GM23338 (cell line): ENCODE results near the gene EML4. TPM values are rescaled to one million over a fixed set of nuclear protein-coding genes. Genes with fewer than 3 reads are reported as not detected.

Experiments used
- ATAC-seq: fragments of 200-7000 bp; cut with Tn5 transposase; 3 replicates; pipeline ENCODE4 v1.9.1; 2020
- DNase-seq: peaks from one replicate; pipeline ENCODE4 v3.0.0-alpha.2; 2015; ENCODE audit warnings: low spot score
- H2AFZ ChIP-seq: fragments of 200-600 bp; sonication (generic); 2 replicates; pipeline ENCODE4 v1.8.0; 2016; ENCODE audit warnings: antibody characterized with exemption, mild to moderate bottlenecking, moderate library complexity
- H3F3A ChIP-seq: fragments of 200-600 bp; sonication (generic); replicated peaks from 2 replicates; pipeline ENCODE4 v1.8.0; 2017; ENCODE audit warnings: antibody characterized with exemption, mixed run types, low read depth
- H3K27ac ChIP-seq: fragments of 200-600 bp; sonication (generic); 2 replicates; pipeline ENCODE4 v1.6.1; 2016; ENCODE audit warnings: low read depth
- H3K27me3 ChIP-seq: fragments of 200-600 bp; sonication (generic); 2 replicates; pipeline ENCODE4 v1.8.0; 2016; ENCODE audit warnings: mild to moderate bottlenecking, mixed run types, moderate library complexity; ENCODE audit not compliant: insufficient read depth
- H3K36me3 ChIP-seq: fragments of 200-600 bp; sonication (generic); 2 replicates; pipeline ENCODE4 v1.8.0; 2016; ENCODE audit warnings: mild to moderate bottlenecking; ENCODE audit not compliant: insufficient read depth
- H3K4me1 ChIP-seq: fragments of 200-600 bp; sonication (generic); 2 replicates; pipeline ENCODE4 v1.8.0; 2016; ENCODE audit warnings: mild to moderate bottlenecking, moderate library complexity; ENCODE audit not compliant: insufficient read depth
- H3K4me2 ChIP-seq: fragments of 200-600 bp; sonication (generic); 2 replicates; pipeline ENCODE4 v1.7.1; 2017; ENCODE audit warnings: mixed run types
- H3K4me3 ChIP-seq: fragments of 200-600 bp; sonication (generic); 2 replicates; pipeline ENCODE4 v1.6.1; 2016; ENCODE audit warnings: mixed run types
- H3K79me2 ChIP-seq: fragments of 200-600 bp; sonication (generic); replicated peaks from 2 replicates; pipeline ENCODE4 v1.8.0; 2017; ENCODE audit warnings: mild to moderate bottlenecking; ENCODE audit not compliant: insufficient read depth
- H3K9me2 ChIP-seq: fragments of 200-600 bp; sonication (generic); 2 replicates; pipeline ENCODE4 v1.8.0; 2017; ENCODE audit not compliant: insufficient read depth
- H4K20me1 ChIP-seq: fragments of 200-600 bp; sonication (generic); replicated peaks from 2 replicates; pipeline ENCODE4 v1.8.0; 2017; ENCODE audit warnings: mild to moderate bottlenecking; ENCODE audit not compliant: insufficient read depth
- H3K27ac Mint-ChIP-seq: 2 replicates; pipeline ENCODE4 v1.8.0; 2020; ENCODE audit warnings: inconsistent platforms, mild to moderate bottlenecking, moderate library complexity, mixed read lengths
- H3K27me3 Mint-ChIP-seq: 3 replicates; pipeline ENCODE4 v1.8.0; 2022; ENCODE audit warnings: low read depth, mild to moderate bottlenecking, moderate library complexity, mixed read lengths, inconsistent platforms; ENCODE audit not compliant: insufficient read depth, poor library complexity
- H3K36me3 Mint-ChIP-seq: 3 replicates; pipeline ENCODE4 v1.8.0; 2021; ENCODE audit warnings: low read depth, mild to moderate bottlenecking, inconsistent platforms, moderate library complexity, mixed read lengths
- H3K4me1 Mint-ChIP-seq: 3 replicates; pipeline ENCODE4 v1.8.0; 2020; ENCODE audit warnings: mild to moderate bottlenecking, inconsistent platforms, mixed read lengths
- H3K4me3 Mint-ChIP-seq: 3 replicates; pipeline ENCODE4 v1.8.0; 2021; ENCODE audit warnings: moderate library complexity, mild to moderate bottlenecking, inconsistent platforms, mixed read lengths
- H3K9me3 Mint-ChIP-seq: 3 replicates; pipeline ENCODE4 v1.8.0; 2020; ENCODE audit warnings: moderate library complexity, mild to moderate bottlenecking, inconsistent platforms, mixed read lengths
- CREB1 ChIP-seq: fragments of 250-450 bp; sonication (Bioruptor Pico); IDR thresholded peaks from 2 replicates; pipeline ENCODE4 v1.5.0; 2020; ENCODE audit warnings: low read depth, mild to moderate bottlenecking, moderate library complexity
- CTCF ChIP-seq, 2 experiments: fragments of 200-600 bp in 1 of 2; sonication (generic) in 1 of 2; conservative IDR thresholded peaks; 2 replicates each; pipeline versions ENCODE4 v1.5.1 to v1.6.1; 2016 to 2017; ENCODE audit warnings: antibody characterized with exemption in 2 of 2, low read depth in 2 of 2, mild to moderate bottlenecking in 2 of 2, moderate library complexity in 1 of 2
- EZH2 ChIP-seq: fragments of 200-600 bp; sonication (generic); IDR thresholded peaks from one replicate; pipeline ENCODE4 v1.8.0; 2017; ENCODE audit warnings: antibody characterized with exemption, mild to moderate bottlenecking, low read depth; ENCODE audit not compliant: unreplicated experiment
- EZH2phosphoT487 ChIP-seq: fragments of 200-600 bp; sonication (generic); IDR thresholded peaks from one replicate; pipeline ENCODE4 v1.8.1; 2018; ENCODE audit warnings: antibody characterized with exemption; ENCODE audit not compliant: unreplicated experiment
- JUNB ChIP-seq: IDR thresholded peaks from one replicate; pipeline ENCODE4 v1.6.1; 2016; ENCODE audit warnings: antibody characterized with exemption; ENCODE audit not compliant: unreplicated experiment
- NANOG ChIP-seq: IDR thresholded peaks from 2 replicates; pipeline ENCODE4 v1.6.1; 2016; ENCODE audit warnings: antibody characterized with exemption, borderline replicate concordance
- POLR2AphosphoS5 ChIP-seq: IDR thresholded peaks from 2 replicates; pipeline ENCODE4 v1.6.1; 2016; ENCODE audit warnings: antibody characterized with exemption, low read depth
- REST ChIP-seq: IDR thresholded peaks from one replicate; pipeline ENCODE4 v1.6.1; 2018; ENCODE audit warnings: antibody characterized with exemption; ENCODE audit not compliant: unreplicated experiment
- STAT1 ChIP-seq: IDR thresholded peaks from one replicate; pipeline ENCODE4 v1.6.1; 2016; ENCODE audit warnings: antibody characterized with exemption; ENCODE audit not compliant: unreplicated experiment
- ZNF114 ChIP-seq: fragments of 250-450 bp; sonication (Bioruptor Pico); IDR thresholded peaks from 2 replicates; pipeline ENCODE4 v1.5.0; 2020; ENCODE audit warnings: mild to moderate bottlenecking, moderate library complexity
- ZNF331 ChIP-seq: fragments of 250-450 bp; sonication (Bioruptor Pico); IDR thresholded peaks from 2 replicates; pipeline ENCODE4 v1.5.0; 2020; ENCODE audit warnings: low read depth, mild to moderate bottlenecking, moderate library complexity
- polyA plus RNA-seq: library from polyadenylated mRNA; unstranded; fragments of >200 nt; fragmentation: Nextera tagmentation; extraction: Ambion mirVana; gene quantifications from 2 replicates; pipeline ENCODE4 v1.2.1, GENCODE V29; 2016
- total RNA-seq: library from RNA; depleted of rRNA; stranded (reverse); fragments of >200 nt; shearing (Covaris generic); gene quantifications from 2 replicates; pipeline ENCODE4 v1.2.3, GENCODE V29; 2014
- TF ChIP-seq, protein P1 (sequence below): fragments of 250-450 bp; sonication (Bioruptor Pico); IDR thresholded peaks from 2 replicates; pipeline ENCODE4 v1.5.0; 2020; ENCODE audit warnings: mild to moderate bottlenecking, moderate library complexity
- TF ChIP-seq, protein P2 (sequence below): IDR thresholded peaks from 2 replicates; pipeline ENCODE4 v1.6.1; 2016; ENCODE audit warnings: antibody characterized with exemption

The EML4 gene
- total and polyA plus RNA-seq, 2 experiments from 2014 or later: 65.3 to 115 TPM

DNA sequence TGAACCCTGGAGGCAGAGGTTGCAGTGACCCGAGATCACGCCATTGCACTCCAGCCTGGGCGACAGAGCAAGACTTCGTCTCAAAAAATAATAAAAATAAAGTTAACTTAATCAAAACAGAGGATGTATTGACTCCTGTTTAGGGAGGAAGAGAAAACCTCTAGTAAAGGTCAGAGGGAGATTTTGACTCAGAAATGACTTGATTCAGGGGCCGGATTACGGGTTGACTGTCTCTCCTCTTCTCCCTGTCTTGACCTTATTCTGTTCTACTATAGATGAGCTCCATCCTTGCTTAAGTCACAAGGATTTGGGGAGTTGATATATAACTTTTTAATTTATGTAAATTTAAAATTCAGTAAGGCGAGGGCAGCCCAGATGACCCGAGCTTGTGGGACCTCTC is 120.9 kb downstream of the EML4 start:
- no peaks in the 10 kb centered on the region for H3K9me2 ChIP-seq
- H3K79me2 ChIP-seq: no peaks in the 10 kb centered on the region
- no peak for DNase-seq
- no peaks in the 10 kb centered on the region for H3K9me3 Mint-ChIP-seq
- peaks cover 3% of the 10 kb centered on the region; the same call in 1 of the 2 replicates for H3K36me3 ChIP-seq
- ATAC-seq: no peak
- no peak overlapping the region for H3K27ac Mint-ChIP-seq
- H3F3A ChIP-seq: no peaks in the 10 kb centered on the region
- no peaks in the 10 kb centered on the region for H3K27me3 ChIP-seq
- no peak overlapping the region for H2AFZ ChIP-seq
- H4K20me1 ChIP-seq: no peaks in the 10 kb centered on the region; the same call in 1 of the 2 replicates
- H3K27me3 Mint-ChIP-seq: no peaks in the 10 kb centered on the region
- no peaks in the 10 kb centered on the region for H3K4me1 Mint-ChIP-seq
- H3K4me3 ChIP-seq: no peak overlapping the region
- H3K4me2 ChIP-seq: no peak overlapping the region
- TF ChIP-seq CTCF (conservative IDR thresholded peaks at IDR 0.05; ENCODE audit: low read depth in 2 of 2) (no peak), NANOG (no peak), JUNB (no peak), EZH2phosphoT487 (no peak), REST (no peak), ZNF331 (CRISPR knock-in tag) (no peak), CREB1 (CRISPR knock-in tag) (no peak), POLR2AphosphoS5 (no peak), ZNF114 (CRISPR knock-in tag) (no peak), EZH2 (no peak), STAT1 (no peak)
- TF ChIP-seq, protein P1, sequence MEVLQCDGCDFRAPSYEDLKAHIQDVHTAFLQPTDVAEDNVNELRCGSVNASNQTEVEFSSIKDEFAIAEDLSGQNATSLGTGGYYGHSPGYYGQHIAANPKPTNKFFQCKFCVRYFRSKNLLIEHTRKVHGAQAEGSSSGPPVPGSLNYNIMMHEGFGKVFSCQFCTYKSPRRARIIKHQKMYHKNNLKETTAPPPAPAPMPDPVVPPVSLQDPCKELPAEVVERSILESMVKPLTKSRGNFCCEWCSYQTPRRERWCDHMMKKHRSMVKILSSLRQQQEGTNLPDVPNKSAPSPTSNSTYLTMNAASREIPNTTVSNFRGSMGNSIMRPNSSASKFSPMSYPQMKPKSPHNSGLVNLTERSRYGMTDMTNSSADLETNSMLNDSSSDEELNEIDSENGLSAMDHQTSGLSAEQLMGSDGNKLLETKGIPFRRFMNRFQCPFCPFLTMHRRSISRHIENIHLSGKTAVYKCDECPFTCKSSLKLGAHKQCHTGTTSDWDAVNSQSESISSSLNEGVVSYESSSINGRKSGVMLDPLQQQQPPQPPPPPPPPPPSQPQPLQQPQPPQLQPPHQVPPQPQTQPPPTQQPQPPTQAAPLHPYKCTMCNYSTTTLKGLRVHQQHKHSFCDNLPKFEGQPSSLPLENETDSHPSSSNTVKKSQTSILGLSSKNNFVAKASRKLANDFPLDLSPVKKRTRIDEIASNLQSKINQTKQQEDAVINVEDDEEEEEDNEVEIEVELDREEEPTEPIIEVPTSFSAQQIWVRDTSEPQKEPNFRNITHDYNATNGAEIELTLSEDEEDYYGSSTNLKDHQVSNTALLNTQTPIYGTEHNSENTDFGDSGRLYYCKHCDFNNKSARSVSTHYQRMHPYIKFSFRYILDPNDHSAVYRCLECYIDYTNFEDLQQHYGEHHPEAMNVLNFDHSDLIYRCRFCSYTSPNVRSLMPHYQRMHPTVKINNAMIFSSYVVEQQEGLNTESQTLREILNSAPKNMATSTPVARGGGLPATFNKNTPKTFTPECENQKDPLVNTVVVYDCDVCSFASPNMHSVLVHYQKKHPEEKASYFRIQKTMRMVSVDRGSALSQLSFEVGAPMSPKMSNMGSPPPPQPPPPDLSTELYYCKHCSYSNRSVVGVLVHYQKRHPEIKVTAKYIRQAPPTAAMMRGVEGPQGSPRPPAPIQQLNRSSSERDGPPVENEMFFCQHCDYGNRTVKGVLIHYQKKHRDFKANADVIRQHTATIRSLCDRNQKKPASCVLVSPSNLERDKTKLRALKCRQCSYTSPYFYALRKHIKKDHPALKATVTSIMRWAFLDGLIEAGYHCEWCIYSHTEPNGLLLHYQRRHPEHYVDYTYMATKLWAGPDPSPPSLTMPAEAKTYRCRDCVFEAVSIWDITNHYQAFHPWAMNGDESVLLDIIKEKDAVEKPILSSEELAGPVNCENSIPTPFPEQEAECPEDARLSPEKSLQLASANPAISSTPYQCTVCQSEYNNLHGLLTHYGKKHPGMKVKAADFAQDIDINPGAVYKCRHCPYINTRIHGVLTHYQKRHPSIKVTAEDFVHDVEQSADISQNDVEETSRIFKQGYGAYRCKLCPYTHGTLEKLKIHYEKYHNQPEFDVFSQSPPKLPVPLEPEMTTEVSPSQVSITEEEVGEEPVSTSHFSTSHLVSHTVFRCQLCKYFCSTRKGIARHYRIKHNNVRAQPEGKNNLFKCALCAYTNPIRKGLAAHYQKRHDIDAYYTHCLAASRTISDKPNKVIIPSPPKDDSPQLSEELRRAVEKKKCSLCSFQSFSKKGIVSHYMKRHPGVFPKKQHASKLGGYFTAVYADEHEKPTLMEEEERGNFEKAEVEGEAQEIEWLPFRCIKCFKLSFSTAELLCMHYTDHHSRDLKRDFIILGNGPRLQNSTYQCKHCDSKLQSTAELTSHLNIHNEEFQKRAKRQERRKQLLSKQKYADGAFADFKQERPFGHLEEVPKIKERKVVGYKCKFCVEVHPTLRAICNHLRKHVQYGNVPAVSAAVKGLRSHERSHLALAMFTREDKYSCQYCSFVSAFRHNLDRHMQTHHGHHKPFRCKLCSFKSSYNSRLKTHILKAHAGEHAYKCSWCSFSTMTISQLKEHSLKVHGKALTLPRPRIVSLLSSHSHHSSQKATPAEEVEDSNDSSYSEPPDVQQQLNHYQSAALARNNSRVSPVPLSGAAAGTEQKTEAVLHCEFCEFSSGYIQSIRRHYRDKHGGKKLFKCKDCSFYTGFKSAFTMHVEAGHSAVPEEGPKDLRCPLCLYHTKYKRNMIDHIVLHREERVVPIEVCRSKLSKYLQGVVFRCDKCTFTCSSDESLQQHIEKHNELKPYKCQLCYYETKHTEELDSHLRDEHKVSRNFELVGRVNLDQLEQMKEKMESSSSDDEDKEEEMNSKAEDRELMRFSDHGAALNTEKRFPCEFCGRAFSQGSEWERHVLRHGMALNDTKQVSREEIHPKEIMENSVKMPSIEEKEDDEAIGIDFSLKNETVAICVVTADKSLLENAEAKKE: no peak
- TF ChIP-seq, protein P2, sequence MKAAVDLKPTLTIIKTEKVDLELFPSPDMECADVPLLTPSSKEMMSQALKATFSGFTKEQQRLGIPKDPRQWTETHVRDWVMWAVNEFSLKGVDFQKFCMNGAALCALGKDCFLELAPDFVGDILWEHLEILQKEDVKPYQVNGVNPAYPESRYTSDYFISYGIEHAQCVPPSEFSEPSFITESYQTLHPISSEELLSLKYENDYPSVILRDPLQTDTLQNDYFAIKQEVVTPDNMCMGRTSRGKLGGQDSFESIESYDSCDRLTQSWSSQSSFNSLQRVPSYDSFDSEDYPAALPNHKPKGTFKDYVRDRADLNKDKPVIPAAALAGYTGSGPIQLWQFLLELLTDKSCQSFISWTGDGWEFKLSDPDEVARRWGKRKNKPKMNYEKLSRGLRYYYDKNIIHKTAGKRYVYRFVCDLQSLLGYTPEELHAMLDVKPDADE: no peak
- H3K36me3 Mint-ChIP-seq: peaks cover 36% of the 10 kb centered on the region
- H3K27ac ChIP-seq: no peak overlapping the region
- H3K4me1 ChIP-seq: no peaks in the 10 kb centered on the region
- no peak overlapping the region for H3K4me3 Mint-ChIP-seq
